Spleen (tissue), 13 donors: ENCODE data around the gene SPATA3. TPM values are rescaled to one million over a fixed set of nuclear protein-coding genes. Genes with fewer than 3 reads are reported as not detected.
A peak's percentile ranks its signal among the peaks of the same experiment; 100 is the strongest.

Experiments
- DNase-seq: peaks from one replicate; pipeline ENCODE4 v3.0.0-alpha.2; 2020
- H3K27ac ChIP-seq, 8 donors: fragments of 200-600 bp; sonication (generic) in 7 of 8; 1 replicate in 4 of 8; 2 replicates in 4 of 8; pipeline versions ENCODE4 v1.5.0 to v1.8.0; 2016 to 2021; ENCODE audit warnings: inconsistent platforms in 4 of 8, mild to moderate bottlenecking in 4 of 8, moderate library complexity in 1 of 8
- H3K27me3 ChIP-seq, 7 donors: fragments of 200-600 bp; sonication (generic) in 6 of 7; replicated peaks in 1 of 7; 1 replicate in 4 of 7; 2 replicates in 3 of 7; pipeline versions ENCODE4 v1.5.0 to v1.8.0; 2016 to 2021; ENCODE audit warnings: inconsistent platforms in 3 of 7, mild to moderate bottlenecking in 1 of 7
- H3K36me3 ChIP-seq, 6 donors: fragments of 200-600 bp; sonication (generic) in 5 of 6; 1 replicate in 4 of 6; 2 replicates in 2 of 6; pipeline versions ENCODE4 v1.5.0 to v1.8.0; 2016 to 2021; ENCODE audit warnings: inconsistent platforms in 2 of 6
- H3K4me1 ChIP-seq, 6 donors: fragments of 200-600 bp; sonication (generic) in 5 of 6; 1 replicate in 3 of 6; 2 replicates in 3 of 6; pipeline versions ENCODE4 v1.5.0 to v1.8.0; 2016 to 2021; ENCODE audit warnings: inconsistent platforms in 3 of 6
- H3K4me3 ChIP-seq, 8 donors: fragments of 200-600 bp; sonication (generic) in 7 of 8; 1 replicate in 4 of 8; 2 replicates in 4 of 8; pipeline versions ENCODE4 v1.5.0 to v1.8.0; 2016 to 2021; ENCODE audit warnings: inconsistent platforms in 4 of 8, mild to moderate bottlenecking in 4 of 8, moderate library complexity in 2 of 8
- H3K9me3 ChIP-seq, 8 donors: fragments of 200-600 bp; sonication (generic) in 7 of 8; 1 replicate in 4 of 8; 2 replicates in 4 of 8; pipeline versions ENCODE4 v1.5.0 to v1.8.0; 2016 to 2021; ENCODE audit warnings: inconsistent platforms in 4 of 8
- POLR2A ChIP-seq, 3 donors: fragments of 450-650 bp; IDR thresholded peaks; one replicate each; pipeline ENCODE4 v1.5.1; 2017; ENCODE audit warnings: antibody characterized with exemption in 3 of 3, mild to moderate bottlenecking in 1 of 3
- POLR2AphosphoS5 ChIP-seq, 3 donors: sonication (generic); formaldehyde crosslinking; IDR thresholded peaks; one replicate each; pipeline ENCODE4 v1.5.1; 2017; ENCODE audit warnings: antibody characterized with exemption in 3 of 3
- WGBS, 5 donors: extraction: QIAGEN DNeasy Blood & Tissue Kit in 3 of 5; methylation state at CpG; one replicate each; pipeline versions ENCODE4 v1.1.5 to v1.1.7; 2013 to 2018; 5-methylcytosine and 5-hydroxymethylcytosine counted together
- intact Hi-C: fragments of 100-400 bp; cut with DNase I; formaldehyde crosslinking; loops from one replicate; pipeline ENCODE4 v1.15.0; 2023; ENCODE audit warnings: low total_unique reads
- long read RNA-seq, 2 donors: transcript quantifications; one replicate each; lab custom pipeline, GENCODE V29; 2026
- polyA plus RNA-seq, 3 donors: library from polyadenylated mRNA; stranded (reverse); fragments of 200-250 nt; gene quantifications; one replicate each; pipeline ENCODE4 v1.2.1, GENCODE V29; 2013
- total RNA-seq, 7 donors: library from RNA; depleted of rRNA in 3 of 7; stranded (reverse); fragments of >200 nt in 3 of 7; fragmentation: NEBNext Ultra II Directional in 4 of 7; extraction: Animal tissue kit (Norgen Biotek cat#: 25700) in 4 of 7; gene quantifications; one replicate each; pipeline versions ENCODE4 v1.1.0 to v1.2.1, GENCODE V29; 2016 to 2021
- TF ChIP-seq, protein P1 (sequence below), 11 experiments: fragments of 200-600 bp in 7 of 11; fragments of 450-650 bp in 4 of 11; sonication (generic) in 4 of 11; IDR thresholded peaks in 8 of 11; conservative IDR thresholded peaks in 3 of 11; 1 replicate in 7 of 11; 2 replicates in 4 of 11; pipeline versions ENCODE4 v1.4.0 to v1.8.0; 2016 to 2021; ENCODE audit warnings: antibody characterized with exemption in 11 of 11, inconsistent platforms in 4 of 11, mild to moderate bottlenecking in 1 of 11
- donor health status: healthy with polysubstance abuse.
- donor health status: DM: no; HTN: no; CAD: no; lungs with moderate emphysema.
- donor health status: DM: no; HTN: no; CAD: no.
- donor health status: Bipolar disorder and iron deficiency.
- donor health status: healthy.
- donor health status: DM: no; HTN: no; CAD: no.
- donor health status: DM: yes; HTN: yes; CAD: no.

Gene SPATA3
- not detected for total RNA-seq
- polyA plus RNA-seq = not detected
- long read RNA-seq, donor 1 = 0 reads
- long read RNA-seq, donor 2 = 0 reads

DNA sequence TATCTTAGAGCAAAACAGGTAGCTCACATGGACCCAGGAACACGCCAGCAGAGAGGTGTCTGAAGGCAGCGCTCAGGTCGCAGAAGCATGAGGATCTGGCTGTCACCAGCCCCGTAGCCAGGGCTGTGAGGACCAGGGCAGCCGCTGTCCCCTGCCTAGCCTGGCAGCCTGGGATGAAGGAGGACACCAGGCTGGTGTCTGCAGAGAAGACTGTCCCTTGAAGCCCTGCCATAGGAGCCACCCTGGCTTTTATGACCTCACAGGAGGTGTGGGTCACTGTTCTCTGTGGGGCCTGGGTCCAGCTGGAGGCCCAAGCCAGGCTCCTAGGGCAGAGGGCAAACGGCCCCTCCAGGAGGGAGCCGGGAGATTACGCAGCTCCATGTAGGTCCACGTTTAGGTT, at the start of gene SPATA3:
TSS of gene SPATA3 (plus strand) at position 301 of the 400 bp plus-strand sequence. CDS start 113 bp downstream, outside the sequence.
- H3K36me3 ChIP-seq = no peaks in the 10 kb centered on the region
- H3K27ac ChIP-seq = no peak within 1 kb of the TSS
- no peak within 1 kb of the TSS for H3K4me3 ChIP-seq
- intact Hi-C loops = no loop called here
- H3K4me1 ChIP-seq = no peaks in the 10 kb centered on the region
- no peak for DNase-seq
- TF ChIP-seq POLR2A (IDR thresholded peaks at IDR 0.05) = no peak
- no peak for TF ChIP-seq POLR2AphosphoS5 (IDR thresholded peaks at IDR 0.05)
- TF ChIP-seq, protein P1, sequence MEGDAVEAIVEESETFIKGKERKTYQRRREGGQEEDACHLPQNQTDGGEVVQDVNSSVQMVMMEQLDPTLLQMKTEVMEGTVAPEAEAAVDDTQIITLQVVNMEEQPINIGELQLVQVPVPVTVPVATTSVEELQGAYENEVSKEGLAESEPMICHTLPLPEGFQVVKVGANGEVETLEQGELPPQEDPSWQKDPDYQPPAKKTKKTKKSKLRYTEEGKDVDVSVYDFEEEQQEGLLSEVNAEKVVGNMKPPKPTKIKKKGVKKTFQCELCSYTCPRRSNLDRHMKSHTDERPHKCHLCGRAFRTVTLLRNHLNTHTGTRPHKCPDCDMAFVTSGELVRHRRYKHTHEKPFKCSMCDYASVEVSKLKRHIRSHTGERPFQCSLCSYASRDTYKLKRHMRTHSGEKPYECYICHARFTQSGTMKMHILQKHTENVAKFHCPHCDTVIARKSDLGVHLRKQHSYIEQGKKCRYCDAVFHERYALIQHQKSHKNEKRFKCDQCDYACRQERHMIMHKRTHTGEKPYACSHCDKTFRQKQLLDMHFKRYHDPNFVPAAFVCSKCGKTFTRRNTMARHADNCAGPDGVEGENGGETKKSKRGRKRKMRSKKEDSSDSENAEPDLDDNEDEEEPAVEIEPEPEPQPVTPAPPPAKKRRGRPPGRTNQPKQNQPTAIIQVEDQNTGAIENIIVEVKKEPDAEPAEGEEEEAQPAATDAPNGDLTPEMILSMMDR (IDR thresholded peaks at IDR 0.05 in 8 of 11, conservative IDR thresholded peaks at IDR 0.05 in 3 of 11) = no peak
- peaks cover 0 to 84% (median 17%) of the 10 kb centered on the region in 7 donors for H3K27me3 ChIP-seq
- 79 to 97% (median 88%) methylated on average over 8 to 9 of the region's 9 CpGs for WGBS, 5 donors
- peaks cover 0 to 4% (median 0%) of the 10 kb centered on the region in 8 donors for H3K9me3 ChIP-seq

DNA sequence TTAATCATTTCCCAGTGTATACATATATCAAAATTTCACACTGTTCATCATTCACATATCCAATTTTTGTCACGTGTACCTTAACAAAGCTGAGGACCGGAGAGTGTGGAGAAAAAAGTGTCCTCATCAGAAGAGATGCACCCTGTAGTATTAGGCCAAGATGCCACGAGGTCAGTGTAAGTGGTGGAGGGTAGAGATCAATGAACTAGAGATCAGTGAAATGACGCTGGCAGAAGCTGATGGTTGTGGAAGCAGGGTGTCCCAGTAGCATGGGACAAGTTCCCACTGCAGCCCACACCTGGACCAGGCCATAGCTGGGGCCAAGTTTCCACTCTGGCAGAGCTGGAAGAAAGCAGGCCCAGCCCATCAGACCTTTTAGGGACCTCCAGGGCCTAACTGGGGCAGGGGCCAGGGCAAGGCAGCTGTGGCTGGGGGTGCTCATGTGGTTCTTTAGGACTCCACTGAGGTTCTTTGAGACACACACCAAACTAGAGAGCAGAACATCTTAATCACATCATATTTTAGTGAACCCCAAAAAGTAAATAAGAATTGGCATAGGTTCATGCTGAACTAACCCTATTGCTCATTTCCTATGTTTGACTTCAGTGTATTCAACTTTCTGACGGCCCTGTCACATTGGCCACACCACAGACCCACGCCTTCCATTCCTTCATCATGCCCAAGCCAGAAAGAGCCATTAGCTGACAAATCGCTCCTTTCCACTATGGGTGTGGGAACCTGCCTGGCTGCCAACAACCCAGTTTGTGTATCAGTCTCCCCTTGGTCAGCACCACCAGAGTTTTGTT, 49.3 kb upstream of the SPATA3 start:
- H3K27ac ChIP-seq = peak overlapping the region in 1 of 8 donors; percentile 56
- H3K9me3 ChIP-seq = no peaks in the 10 kb centered on the region
- DNase-seq = no peak
- no peak overlapping the region for H3K4me3 ChIP-seq
- peaks cover 0 to 17% (median 7%) of the 10 kb centered on the region in 6 donors for H3K4me1 ChIP-seq
- TF ChIP-seq POLR2A (IDR thresholded peaks at IDR 0.05) = no peak
- TF ChIP-seq, protein P1 (IDR thresholded peaks at IDR 0.05 in 8 of 11, conservative IDR thresholded peaks at IDR 0.05 in 3 of 11) = no peak
- TF ChIP-seq POLR2AphosphoS5 (IDR thresholded peaks at IDR 0.05) = no peak
- WGBS, 5 donors = 80 to 91% (median 87%) methylated on average over 7 of the region's 7 CpGs
- H3K36me3 ChIP-seq = no peaks in the 10 kb centered on the region
- peaks cover 0 to 7% (median 0%) of the 10 kb centered on the region in 7 donors for H3K27me3 ChIP-seq
- intact Hi-C loops = no loop called here

DNA sequence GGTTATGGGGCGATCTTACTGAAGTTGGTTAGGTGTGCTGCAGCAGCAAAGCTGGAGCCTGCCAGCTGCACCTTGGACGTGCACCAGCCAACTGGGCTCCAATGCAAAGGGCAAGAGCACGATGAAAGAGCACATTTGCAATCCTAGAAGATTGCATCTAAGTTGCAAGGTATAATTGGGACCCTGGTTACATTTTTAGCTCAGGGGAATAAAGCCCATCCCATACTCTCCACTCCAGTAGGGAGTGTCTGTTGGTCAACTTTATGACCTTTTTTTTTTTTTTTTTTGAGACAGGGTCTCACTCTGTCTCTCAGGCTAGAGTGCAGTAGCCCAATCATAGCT, 48.7 kb upstream of the SPATA3 start:
- H3K27me3 ChIP-seq = peaks cover 0 to 7% (median 0%) of the 10 kb centered on the region in 7 donors

More for the DNA sequence above, 48.7 kb upstream of the SPATA3 start:
- Histone ChIP-seq H3K9me3 (no peaks in the 10 kb centered on the region), H3K27ac (peak overlapping the region in 1 of 8 donors; percentile 56), H3K4me1 (peaks cover 0 to 17% (median 7%) of the 10 kb centered on the region in 6 donors), H3K4me3 (no peak overlapping the region), H3K36me3 (no peaks in the 10 kb centered on the region)
- WGBS, 5 donors = 86 to 95% (median 87%) methylated on average over 3 of the region's 3 CpGs
- DNase-seq = no peak
- intact Hi-C loops = no loop called here
- no peak for TF ChIP-seq POLR2A (IDR thresholded peaks at IDR 0.05)
- TF ChIP-seq, protein P1 (IDR thresholded peaks at IDR 0.05 in 8 of 11, conservative IDR thresholded peaks at IDR 0.05 in 3 of 11) = no peak
- no peak for TF ChIP-seq POLR2AphosphoS5 (IDR thresholded peaks at IDR 0.05)
